ENCODE measurements around the gene MBD3. TPM values are rescaled to one million over a fixed set of nuclear protein-coding genes. Genes with fewer than 3 reads are reported as not detected.
A peak's percentile ranks its signal among the peaks of the same experiment; 100 is the strongest.

MBD3 gene
- total RNA-seq, 1 donor from 2014 or later: 98.2 TPM

DNA sequence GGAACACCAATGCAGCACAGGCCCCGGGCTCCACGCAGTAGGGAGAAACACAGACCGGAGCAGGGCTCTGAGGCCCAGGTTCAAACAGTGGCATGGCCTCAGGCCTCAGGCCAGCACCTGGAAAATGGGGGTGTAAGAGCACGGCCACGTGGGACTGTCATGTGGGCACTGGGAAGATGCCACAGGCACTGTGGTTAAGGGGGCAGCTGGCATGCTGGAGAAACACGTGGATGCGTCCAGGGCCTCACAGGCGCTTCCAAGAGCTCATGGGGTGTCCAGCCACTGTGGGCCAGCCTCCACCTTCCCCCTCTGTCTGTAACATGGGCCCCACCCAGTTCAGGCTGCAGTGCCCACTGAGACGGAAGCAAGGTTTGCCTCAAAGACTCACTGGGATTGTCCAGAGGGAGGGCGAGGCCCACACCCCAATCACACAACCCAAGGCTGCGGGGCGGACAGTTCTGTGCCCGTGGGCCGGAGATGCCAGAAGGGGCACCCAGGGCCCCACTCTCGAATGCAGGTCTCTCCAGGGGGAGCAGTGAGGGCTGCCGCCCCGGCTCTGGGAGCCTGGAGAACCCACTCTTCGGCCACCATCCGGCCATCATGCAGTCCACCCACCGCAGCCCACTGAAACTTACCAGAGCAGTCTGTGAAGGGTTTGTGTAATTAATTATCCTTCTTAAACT is 6.3 kb upstream of the MBD3 start:
- no peak for DNase-seq (ENCODE audit: low read depth)

DNA sequence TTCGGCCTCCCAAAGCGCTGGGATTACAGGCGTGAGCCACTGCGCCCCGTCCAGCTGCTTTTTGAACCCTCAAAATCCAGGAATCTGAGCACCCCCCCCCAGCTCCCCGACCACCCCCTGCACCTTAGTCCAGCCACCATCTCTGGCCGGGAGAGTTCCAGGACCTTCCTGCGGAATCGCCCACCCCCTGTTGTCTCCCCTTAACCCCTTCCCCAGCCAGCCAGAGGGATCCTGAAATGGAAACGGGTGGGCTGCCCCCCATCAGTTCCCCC is 772 bp upstream of the MBD3 start:
- DNase-seq (ENCODE audit: low read depth): no peak

DNA sequence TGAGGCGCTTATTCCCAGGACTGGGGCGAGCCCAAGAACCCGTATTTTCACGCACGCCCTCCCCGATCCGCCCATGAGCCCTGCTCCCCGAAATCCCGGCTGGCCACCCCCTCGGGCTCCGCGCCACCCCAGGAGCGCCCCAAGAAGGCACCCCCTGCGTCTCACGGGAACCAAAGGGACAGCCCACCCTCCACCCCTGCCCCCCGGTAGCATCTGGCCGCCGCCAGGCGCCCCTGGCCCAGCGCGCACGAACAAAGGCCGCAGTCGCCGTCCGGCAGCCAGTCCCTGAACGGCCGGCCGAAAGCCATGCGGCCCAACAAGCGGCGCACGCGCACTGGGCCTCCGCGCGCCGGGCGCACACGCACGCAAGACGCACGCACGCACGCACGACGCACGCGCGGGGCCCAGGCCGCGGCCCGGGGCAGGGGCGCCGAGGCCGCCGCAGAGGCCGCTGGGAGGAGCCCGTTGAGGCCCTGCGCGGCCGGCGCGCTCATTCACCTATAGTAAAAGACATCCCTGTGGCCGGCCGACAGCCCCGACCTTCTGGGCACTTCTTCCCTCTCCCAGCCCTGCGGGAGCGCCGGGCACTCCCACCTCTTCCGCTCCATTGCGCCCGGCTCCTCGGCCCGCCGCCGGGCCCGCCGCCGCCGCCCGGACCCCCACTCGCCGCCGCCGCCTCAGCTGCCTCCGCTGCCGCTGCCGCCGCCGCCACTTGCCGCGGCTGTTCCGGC is 476 bp downstream of the MBD3 start:
- peak; percentile 62 for DNase-seq (ENCODE audit: low read depth)

DNA sequence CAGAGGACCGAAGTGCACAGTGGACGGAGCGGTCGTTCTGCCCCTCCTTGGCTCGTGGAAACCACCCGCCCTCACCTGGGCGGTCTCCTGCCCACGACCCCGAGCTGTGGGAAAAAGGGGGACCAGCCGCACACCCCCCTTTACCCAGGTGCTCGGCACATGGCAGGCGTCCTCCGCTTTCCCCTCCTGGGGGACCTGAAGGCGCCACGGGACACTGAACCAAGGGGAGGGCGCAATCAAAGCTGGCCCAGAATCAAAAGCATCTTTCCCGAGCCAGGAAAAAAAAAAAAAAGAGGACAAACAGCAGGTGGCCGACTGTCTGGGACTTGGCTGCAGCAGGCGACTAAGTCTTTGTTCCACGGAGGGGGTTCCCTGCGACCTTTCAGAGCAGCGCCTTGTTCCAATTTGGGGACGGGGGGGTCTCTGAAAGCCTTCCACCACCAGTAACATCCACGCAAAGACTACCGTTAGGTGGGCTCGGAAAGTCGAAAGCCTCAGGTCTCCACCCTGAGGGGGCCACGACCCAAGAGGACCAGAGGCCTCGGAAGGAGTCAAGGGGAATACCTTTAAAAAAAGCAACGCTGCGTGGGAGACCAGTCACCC is 1.1 kb downstream of the MBD3 start:
- DNase-seq (ENCODE audit: low read depth): no peak

DNA sequence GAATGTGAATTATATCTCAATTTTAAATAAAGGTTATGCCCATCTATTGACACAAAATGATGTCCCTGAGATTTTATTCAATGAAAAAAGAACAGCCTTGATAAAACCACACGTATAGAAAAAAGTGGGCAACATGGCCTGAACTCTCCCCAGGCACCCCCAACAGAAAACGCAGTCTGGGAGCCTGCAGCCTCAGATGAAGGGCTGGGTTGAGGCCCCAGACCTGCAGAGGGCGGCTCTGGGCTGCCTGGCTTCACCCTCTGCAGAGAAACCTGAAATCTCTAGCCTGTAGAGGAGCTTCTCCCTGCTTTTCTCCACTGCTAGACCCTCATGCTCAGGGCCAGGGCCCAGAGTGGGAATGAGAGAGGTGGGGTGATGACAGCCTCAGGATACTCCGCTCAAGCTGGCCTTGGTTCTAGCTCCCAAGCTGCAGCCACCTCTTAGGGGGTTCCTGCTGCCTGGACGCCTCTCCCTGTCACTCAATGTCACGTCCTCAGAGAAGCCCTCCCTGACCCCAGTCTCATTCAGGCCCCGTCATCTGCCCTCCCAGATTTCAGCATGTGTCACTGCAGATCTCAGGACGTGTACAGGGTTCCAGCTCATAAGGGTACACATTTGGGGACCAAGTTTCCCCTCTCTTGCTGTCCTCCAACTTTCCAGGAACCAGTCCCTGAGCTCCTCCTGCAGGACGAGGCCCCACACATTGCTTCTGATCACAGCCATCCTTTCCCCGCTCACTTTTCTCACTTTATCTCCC is 1.8 kb downstream of the MBD3 start:
- DNase-seq (ENCODE audit: low read depth): no peak

DNA sequence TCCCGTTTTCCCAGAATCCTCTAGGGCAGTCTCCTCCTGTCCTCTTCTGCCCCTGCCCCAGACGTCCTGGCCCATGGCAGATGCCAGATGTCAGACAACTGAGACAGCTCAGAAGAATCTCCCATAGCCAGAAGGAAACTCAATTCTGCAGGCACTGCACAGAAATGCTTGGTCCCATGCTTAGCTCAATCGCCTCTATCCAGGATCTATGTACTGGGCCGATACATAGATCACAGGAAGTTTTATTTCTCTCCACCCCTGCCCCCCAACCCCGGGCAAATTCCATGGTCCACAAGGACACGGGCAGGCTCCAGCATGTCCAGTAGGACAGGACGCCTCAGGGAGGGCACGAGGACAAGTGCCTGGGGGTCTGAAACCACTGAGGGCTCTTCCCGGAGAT is 4.8 kb downstream of the MBD3 start:
- no peak for DNase-seq (ENCODE audit: low read depth)

DNA sequence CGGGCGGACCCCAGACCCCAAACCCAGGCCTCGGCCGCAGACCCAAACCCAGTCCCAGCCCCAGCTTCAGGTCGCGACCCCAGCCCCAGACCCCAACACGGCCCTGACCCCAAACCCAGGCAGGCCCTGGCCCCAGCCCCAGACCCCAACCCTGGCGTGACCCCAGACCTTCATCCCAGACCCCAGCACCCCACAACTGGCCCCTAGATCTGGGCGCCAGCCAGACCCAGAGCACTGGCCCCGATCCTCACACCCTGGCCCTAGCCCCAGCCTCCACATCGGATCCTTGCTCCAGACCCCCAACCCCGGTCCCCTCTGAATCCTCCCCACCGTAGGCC is 7.5 kb downstream of the MBD3 start:
- DNase-seq (ENCODE audit: low read depth): no peak

DNA sequence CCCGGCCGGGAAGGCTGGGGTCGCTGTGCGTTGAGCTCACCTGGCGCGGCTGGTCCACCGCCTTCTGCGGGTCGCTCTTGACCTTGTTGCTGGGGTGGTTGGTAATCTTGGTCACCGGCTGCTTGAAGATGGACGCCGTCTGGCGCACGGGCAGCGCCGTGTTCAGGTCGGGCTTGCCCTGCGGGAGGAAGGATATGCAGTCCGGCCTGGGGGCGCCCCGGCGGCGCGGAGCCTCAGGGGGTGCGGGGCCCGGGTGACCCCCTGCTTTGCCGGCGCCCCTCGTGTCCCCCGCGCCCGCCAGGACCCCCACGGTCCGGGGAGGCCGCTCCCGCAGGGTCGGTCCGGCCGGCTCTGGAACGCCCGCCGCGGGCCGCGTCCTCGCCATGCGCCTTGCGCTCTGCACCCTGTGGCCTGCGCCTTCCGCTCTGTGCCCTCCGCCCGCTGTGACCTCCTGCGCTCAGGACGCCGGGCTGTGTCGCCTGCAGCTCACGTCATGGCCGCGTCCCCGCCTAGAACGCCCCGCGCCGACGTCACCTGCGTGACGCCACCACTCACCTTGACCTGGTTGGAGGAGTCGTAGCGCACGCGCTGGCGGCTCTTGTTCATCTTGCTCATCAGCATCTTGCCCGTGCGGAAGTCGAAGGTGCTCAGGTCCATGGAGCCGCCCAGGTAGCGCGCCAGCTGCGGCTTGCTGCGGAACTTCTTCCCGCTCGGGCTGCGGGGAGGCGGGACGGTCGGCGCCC is 8.0 kb downstream of the MBD3 start:
- DNase-seq (ENCODE audit: low read depth): no peak

DNA sequence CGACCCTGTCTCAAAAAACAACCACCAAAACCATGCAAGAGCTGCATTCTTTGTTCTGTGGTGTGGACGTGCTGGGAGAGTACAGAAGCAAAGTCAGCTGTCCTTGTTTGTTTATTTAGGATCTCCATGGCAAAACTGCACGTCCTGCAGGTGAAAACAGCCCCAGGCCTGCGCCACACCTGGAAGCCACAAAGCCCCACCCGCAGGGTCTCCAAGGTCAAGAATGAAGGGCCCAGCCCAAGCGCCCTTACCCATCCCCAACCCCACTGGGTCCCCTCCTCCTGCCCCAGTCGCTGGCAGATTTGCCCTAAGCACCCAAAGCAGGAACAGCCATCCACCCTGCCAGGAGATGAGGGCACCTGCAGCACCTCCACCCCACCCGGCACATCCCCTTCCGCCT is 10.5 kb downstream of the MBD3 start:
- no peak for DNase-seq (ENCODE audit: low read depth)

DNA sequence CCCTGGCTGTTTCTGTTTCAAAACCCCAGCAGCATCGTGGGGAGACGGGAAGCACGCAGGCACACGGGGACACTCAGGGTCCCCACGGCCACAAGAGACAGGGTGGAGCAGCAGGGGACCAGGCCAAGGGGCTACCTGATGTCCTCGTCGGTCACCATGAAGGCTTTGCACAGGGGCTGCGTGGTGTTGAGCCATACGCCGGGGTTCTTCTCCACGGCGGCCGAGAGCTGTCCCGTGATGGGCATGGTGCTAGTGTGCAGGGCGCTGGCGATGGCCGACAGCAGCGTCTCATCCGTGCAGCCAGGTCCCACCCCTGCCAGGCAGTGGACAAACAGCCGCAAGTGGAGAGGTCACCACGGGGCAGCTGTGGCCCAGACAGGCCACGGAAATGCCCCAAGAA is 11.7 kb downstream of the MBD3 start:
- DNase-seq (ENCODE audit: low read depth): no peak

DNA sequence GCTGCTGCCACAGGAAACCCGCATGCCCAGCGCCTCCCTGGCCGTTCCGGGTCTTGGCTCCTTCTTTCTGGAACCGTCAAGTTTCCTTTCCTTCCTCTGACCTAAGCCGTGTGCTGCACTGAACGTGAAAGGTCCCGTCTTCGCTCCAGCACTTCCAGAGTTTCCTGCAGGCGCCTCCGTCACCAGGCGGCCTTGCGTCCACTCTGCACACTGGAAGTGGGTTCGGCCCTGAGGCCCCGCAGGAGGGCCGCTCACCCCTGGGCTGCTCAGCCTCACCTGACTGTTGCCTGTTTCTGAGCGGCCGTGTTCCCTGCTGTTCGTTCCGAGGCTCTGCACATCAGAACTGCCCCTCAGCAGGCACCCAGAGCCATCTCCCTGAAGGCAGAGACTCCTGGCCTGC is 12.3 kb downstream of the MBD3 start:
- no peak for DNase-seq (ENCODE audit: low read depth)

DNA sequence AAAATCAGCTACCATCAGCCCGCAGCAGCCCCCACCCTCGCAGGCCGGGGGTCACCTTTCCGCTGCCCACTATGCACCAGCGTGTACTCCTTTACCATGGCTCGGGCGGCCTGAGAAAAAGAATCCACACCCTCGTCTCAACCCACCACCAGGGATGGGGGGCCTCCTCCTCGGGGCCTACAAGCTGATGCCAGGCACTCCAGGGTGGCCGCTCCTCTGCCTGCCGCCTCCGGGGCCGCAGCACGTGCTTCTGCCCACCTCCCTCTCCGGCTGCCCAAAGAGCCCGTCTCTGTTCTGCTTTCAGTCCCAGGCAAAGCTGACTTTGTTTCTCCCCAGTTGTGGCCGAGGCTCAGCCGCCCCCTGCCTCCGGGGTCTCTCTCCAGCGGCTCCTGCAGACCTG is 13.4 kb downstream of the MBD3 start:
- DNase-seq (ENCODE audit: low read depth): no peak

DNA sequence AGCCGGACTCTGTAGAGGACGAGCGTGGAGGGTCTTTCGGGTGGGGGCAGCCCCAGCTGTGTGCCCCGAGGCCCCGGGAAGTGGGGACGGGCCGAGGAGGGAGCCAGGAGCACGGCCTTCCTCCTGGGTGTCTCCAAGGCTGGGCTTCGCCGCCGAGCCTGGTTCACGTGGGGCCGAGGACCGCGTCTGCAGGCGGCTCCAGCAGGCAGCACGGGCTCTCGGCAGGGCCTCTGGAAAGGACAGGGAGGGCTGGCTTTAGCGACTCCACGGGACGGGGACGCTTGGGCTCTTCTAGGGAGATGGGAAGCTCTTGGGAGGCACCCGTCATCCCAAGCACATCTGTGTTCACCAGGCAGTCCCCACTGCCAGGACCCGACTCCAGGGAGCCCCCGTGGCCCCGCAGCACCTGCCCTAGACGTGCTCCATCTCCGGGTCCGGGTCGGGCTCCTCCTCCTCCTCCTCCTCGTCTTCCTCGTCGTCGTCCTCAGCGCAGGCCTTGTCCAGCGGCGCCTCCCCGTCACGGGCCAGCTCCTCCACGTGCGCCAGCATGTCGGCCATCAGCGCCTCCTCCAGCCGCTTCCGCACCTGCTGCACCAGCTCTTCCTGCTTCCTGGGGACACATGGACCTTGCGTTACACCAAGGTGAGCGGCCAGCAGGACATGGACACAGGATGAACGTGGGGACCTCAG is 14.6 kb downstream of the MBD3 start:
- DNase-seq (ENCODE audit: low read depth): no peak

DNA sequence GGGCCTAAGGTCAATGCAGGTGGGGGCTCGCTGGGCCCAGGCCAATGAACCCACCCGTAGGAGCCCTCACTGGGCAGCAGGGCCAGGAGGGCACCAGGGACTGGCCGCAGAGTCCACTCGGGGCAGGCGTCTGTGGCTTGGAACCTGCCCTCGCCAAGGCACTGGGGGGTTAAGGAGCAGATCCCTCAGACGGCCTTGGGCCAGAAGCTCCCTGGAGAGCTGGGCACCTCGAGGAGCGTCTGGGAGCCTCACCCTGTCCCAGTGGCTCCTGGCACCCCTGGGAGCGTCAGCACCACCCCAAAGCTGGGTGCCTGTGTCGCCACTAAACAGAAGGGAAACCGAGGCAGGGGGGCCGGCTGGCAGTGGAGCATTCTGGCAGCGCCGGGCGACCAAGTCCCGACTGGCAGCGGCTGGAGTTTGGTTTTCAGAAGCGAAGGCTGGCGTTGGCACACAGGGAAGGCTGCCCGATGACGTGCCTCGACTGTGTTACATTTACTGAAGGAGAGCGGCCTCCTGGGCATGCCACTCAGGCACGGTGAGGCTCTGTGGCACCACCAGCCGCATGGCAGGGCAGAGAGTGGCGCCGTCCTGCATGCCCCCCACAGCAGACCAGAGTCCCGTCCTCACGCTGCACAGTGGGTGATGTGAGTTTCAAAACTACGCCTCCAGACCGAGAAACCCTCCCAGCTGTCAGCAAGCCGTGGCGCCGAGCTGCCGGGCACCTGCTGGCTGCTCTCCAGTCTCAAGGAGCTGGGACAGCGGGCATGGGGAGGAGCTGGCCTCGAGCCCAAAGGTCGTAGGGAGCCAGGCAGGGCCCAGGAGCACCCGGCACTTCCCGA is 15.4 kb downstream of the MBD3 start:
- DNase-seq (ENCODE audit: low read depth): no peak

DNA sequence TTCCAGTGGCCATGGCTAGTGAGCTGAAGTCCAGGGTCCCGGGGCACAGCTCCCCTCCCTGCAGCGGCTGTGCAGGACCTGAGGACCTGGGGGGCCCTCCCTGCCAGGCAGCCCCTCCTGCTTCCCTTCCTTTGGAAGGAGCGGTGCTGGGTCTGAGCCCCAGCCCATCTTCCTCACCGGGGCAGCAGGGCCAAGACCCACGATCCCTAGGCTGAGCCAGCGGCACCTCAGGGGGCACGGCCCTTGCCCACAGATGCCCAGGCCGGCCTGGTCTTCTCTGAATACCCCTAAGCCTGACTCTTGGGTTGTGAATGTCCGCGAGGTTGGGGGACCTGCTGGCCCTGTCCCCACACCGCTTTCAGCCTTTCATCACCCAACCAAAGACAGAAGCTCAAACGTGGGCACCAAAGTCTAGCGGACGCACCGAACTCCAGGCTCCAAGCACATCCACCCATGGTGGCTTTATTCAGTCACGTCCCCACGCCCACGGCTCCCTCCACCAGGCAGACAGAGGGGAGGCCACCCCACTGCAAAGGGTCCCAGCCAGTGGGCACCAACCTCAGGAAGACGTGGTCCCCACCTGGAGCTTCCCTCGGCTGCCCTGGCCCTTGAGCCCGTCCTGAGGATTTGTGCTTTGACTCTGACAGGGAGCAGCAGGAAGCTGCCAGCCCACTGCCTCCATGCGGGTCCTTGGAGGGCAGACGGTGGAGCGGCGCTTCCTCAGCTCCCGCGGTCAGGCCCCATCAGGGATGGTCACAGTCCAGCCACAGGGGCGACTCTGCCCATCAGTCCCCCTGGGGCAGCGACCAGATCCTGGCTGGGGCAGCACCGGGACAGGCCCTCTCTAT is 16.2 kb downstream of the MBD3 start:
- DNase-seq (ENCODE audit: low read depth): no peak

DNA sequence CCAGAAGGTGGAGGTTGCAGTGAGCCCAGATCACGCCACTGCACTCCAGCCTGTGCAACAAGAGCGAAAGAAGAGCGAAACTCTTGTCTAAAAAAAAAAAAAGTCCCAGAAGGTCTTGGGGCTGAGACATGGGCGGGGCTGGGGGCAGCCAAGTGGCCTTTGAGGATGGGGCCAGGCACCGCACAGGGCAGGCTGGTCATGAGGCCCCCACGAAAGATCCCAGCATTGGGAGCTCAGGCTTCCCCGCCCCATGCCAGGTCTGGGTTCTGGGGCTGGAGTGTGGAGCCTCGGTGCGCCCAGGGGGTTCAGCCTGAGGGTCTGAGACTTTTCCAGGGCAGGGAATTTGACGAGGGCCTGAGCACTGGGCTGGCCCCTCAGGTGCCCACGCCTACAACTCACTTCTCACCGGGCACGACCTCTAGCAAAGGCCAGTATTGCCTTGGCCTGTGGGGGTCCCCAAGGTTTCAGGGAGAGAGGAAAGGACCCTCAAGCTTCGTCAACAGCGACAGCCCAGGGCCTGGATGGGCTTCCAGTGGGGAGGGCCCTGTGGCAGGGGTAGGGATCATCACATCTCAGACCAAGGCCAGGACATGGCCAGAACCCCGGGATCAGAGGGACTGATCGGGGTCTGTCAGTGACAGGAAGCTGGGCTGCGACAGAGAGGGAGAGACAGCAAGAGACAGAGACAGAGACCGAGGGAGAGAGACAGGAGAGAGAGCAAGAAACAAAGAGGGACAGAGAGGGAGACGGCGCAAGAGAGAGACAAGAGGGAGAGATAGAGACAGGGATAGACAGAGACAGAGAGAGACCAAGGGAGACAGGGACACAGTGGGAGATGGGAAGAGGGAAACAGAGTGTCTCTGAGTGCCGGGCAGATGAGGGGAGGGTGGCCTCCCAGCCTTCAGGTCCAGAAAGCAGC is 17.1 kb downstream of the MBD3 start:
- no peak for DNase-seq (ENCODE audit: low read depth)

DNA sequence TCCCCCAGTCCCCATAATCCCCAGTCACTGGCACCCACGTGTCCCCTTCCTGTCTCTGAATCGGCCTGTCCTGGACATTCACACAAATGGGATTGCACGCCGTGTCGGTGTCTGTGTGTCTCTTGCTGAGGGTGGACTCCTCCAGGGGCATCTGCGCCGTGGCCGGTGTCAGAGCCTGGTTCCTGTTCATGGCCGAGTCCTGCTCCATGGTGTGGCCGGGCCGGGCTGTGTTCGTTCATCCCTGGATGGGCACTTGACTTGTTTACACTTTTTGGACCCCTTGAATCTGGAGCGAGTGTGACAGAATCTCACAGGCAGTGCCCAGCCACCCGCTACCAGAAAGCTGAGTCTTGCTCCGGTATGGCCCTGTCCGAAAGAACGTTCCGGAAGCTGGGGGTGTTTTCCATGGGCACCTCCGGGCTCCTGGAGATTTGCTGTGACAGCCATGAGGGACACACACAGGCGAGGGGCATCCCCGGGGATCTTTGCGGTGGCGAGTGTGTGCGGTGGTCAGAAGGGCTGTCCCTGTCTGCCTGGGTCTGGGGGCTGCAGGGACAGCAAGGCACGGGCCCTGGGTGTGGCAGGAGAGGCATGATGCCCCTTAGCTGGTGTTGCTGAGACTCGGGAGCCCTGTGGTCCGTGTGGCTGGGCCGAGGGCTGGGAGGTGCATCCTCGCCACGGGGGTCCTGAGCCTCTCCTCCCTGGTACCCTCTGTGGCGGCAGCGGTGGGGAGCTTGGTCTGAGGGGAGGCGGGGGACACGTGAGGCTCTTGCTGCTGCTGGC is 18.1 kb downstream of the MBD3 start:
- no peak for DNase-seq (ENCODE audit: low read depth)

DNA sequence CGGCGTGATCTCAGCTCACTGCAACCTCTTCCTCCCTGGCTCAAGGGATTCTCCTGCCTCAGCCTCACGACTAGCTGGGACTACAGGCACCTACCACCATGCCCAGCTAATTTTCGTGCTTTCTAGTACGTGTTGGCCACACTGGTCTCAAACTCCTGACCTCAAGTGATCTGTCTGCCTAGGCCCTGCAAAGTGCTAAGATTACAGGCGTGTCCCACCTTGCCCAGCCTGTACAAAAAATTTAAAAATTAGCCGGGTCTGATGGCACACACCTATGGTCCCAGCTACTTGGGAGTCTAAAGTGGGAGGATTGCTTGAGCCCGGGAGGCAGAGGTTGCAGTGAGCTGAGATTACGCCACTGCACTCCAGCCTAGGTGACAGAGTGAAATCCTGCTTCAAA is 19.9 kb downstream of the MBD3 start:
- no peak for DNase-seq (ENCODE audit: low read depth)

Data from renal cortical epithelial cell (primary cell).